Epithelial cell of proximal tubule (primary cell): ENCODE data around the gene CTDSPL. TPM values are rescaled to one million over a fixed set of nuclear protein-coding genes. Genes with fewer than 3 reads are reported as not detected.

Experiments used
- DNase-seq: peaks from one replicate; pipeline ENCODE4 v3.0.0-alpha.2; 2011; ENCODE audit warnings: low read depth
- H3K4me3 ChIP-seq: 2 replicates; pipeline ENCODE4 v1.5.1; 2011; ENCODE audit warnings: low read depth, mild to moderate bottlenecking, low read length
- total RNA-seq: library from RNA; depleted of rRNA; stranded (reverse); fragments of >200 nt; gene quantifications from 2 replicates; pipeline ENCODE4 v1.2.3, GENCODE V29; 2015
- TF ChIP-seq, protein P1 (sequence below): conservative IDR thresholded peaks from 2 replicates; pipeline ENCODE4 v1.5.1; 2012; ENCODE audit warnings: low read depth, mild to moderate bottlenecking, low read length

CTDSPL gene
- total RNA-seq, 1 donor from 2014 or later, result 25.5 TPM

DNA sequence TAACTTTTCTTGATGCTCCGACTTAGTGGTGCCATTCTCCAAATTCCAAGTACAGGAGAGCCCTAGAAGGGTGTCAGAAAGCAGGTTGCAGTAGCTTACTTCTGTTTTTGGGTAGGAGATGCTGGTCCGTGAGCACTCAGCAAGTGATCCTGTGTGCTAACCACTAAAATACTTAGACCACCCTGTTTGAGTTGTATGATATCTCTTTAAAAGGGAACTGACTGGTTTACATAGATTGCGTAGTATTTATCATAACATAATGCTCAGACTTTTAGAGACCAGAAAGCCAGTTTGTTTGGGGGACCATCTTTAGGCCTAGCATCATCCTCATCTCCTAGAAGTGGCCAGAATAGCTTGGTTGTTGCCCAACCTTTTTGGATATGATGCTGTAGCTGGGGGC is 26.7 kb downstream of the CTDSPL start:
- TF ChIP-seq, protein P1, sequence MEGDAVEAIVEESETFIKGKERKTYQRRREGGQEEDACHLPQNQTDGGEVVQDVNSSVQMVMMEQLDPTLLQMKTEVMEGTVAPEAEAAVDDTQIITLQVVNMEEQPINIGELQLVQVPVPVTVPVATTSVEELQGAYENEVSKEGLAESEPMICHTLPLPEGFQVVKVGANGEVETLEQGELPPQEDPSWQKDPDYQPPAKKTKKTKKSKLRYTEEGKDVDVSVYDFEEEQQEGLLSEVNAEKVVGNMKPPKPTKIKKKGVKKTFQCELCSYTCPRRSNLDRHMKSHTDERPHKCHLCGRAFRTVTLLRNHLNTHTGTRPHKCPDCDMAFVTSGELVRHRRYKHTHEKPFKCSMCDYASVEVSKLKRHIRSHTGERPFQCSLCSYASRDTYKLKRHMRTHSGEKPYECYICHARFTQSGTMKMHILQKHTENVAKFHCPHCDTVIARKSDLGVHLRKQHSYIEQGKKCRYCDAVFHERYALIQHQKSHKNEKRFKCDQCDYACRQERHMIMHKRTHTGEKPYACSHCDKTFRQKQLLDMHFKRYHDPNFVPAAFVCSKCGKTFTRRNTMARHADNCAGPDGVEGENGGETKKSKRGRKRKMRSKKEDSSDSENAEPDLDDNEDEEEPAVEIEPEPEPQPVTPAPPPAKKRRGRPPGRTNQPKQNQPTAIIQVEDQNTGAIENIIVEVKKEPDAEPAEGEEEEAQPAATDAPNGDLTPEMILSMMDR, result no peak
- H3K4me3 ChIP-seq, result no peak overlapping the region
- no peak for DNase-seq

- no peak for DNase-seq
- TF ChIP-seq, protein P1, result no peak
- no peak overlapping the region for H3K4me3 ChIP-seq
These were observed 28.8 kb downstream of the CTDSPL start for GRCh38 chr3:37890522-37890921.

DNA sequence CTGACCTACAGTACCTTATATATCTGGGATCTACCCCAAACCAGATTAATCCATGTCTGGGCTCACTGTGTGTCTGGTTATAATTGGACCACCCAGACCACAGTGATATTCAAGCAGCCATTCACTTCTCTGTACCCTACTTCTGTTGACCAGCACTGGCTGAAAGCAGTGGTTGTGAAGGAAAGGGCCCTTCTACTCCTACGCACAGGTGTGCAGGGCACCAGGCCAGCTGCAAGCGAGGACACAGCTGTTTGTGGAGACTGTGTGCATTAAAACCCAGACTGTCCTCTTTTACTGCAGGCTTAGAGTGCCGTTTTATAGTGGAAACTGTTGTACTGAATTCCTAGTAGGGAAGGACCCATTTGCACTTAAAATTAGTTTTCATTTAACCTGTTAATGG is 29.5 kb downstream of the CTDSPL start:
- no peak overlapping the region for H3K4me3 ChIP-seq
- no peak for DNase-seq
- TF ChIP-seq, protein P1, result no peak

DNA sequence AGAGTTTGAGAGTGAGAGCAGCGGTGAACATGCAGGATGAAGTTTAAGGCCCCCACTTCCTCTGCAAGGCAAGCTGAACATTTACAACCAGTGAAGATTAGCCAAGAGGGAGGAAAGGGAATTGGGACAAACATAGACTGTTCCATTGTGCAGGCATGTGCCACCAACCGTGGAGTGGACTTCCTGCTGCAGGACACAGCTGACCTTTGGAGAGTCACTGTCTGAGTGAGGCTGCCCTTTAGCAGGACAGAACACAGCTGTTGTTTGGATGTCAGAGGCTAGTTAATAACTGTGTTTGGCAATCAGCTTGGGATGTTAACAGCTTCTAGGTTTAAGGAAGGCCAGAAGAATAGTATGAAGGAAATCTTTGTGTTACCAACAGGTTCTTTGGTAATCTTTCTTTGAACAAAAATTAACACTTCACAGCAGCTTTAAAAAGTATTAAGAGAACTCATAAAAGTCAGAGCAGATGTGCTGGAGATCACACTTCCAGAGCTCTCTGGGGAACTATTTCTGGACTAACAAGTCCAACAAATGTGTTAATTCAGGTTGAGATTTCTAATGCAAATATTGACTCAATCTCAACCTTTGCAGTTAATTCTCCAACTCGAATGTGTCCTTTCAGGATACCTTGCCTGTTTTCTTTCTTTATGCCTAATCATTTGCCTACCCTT is 31.4 kb downstream of the CTDSPL start:
- H3K4me3 ChIP-seq, result peak overlapping the region; percentile 10
- peak; percentile 52 for DNase-seq
- TF ChIP-seq, protein P1, result no peak

DNA sequence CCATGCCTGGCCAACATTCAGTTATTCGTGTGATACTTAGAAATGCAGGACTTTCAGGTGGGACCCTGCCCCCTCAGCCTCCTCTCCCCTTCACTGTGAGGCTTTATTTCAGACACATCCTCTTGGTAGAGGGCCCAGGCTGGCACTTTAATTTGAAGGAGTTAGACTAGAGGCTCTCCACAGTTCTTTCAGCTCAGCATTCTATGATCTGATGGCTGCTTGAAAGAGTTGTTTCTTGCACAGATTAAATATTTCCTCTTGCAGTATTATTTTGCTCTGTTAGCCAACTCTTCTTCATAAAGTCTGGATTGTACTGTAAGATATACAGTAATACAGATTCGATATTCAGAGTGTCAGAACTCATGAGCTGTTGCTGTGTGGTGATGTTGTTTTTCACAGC is 35.1 kb downstream of the CTDSPL start:
- H3K4me3 ChIP-seq, result no peak overlapping the region
- TF ChIP-seq, protein P1, result no peak

DNA sequence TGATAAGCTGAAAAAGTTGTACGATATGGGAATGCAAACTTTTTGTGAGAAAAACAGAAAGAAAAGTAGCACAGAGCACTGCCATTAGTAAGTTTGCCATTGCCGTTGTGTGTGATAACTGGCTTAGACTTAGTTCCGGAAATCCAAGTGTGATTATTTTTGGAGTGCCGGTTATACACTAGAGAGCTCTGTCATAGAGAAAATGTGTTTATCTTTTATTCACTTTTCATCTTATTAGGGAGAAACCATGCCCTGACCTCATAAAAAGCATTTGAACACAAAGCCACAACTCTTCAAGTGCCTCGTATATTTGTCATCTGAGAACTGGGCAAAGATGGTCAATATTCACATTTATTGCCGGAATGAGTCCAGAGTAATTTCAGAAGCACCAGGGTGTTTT is 36.1 kb downstream of the CTDSPL start:
- DNase-seq, result no peak
- TF ChIP-seq, protein P1, result no peak

More for the DNA sequence above, 35.1 kb downstream of the CTDSPL start:
- DNase-seq, result no peak

DNA sequence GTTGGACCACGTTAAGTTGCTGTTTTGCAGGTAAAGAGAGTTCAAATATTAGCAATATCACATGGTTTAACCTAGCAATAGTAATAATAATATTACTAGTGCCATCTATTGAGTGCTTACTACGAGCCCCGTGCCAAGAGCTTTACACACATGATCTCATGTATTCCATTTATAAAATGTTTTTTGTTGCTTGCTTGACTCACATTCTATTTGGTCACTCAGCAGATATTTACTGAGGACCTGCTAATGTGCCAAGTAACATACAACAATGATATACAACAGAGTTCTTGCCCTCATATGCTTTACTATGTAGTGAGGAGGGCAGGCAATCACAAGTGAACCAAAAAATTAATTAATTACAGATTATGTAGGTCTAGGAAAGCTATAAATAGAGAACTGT is 36.7 kb downstream of the CTDSPL start:
- DNase-seq, result no peak
- TF ChIP-seq, protein P1, result no peak

More for the DNA sequence above, 36.1 kb downstream of the CTDSPL start:
- no peak overlapping the region for H3K4me3 ChIP-seq

More for the DNA sequence above, 36.7 kb downstream of the CTDSPL start:
- H3K4me3 ChIP-seq, result no peak overlapping the region
